ENCODE data around the gene KLC4.

DNA sequence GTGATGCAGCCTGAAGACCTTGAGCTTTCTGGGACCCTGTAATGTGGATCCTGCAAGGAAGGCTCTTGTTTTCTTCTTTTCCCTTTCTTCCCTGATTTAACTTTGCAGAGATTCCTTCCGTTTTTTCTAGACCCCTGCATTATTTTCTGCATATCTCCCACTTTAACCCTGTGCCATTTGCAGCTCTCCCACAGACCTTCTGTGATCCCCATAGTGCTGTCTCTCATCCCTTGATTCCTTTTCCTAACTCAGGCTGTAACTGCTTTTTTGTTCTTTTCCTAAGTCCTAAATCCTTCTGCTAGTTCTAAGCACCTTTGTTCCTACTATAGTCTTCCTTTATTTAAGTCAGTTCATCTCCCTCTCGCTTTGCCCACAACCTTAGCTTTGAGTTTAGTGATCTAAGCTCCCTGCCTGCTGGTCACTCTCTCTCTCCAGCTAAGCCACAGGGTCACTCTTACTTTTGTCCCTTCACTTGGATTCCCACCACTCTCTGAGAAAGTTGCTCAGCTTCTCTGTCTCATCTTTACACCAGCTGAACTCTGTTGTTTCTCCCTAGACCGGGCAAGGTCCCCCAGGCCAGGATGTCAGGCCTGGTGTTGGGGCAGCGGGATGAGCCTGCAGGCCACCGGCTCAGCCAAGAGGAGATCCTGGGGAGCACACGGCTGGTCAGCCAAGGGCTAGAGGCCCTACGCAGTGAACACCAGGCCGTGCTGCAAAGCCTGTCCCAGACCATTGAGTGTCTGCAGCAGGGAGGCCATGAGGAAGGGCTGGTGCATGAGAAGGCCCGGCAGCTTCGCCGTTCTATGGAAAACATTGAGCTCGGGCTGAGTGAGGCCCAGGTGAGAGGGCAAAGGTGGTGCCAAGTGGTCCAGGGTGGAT is 1.6 kb downstream of the KLC4 start:
- TF ChIP-seq, protein P1, sequence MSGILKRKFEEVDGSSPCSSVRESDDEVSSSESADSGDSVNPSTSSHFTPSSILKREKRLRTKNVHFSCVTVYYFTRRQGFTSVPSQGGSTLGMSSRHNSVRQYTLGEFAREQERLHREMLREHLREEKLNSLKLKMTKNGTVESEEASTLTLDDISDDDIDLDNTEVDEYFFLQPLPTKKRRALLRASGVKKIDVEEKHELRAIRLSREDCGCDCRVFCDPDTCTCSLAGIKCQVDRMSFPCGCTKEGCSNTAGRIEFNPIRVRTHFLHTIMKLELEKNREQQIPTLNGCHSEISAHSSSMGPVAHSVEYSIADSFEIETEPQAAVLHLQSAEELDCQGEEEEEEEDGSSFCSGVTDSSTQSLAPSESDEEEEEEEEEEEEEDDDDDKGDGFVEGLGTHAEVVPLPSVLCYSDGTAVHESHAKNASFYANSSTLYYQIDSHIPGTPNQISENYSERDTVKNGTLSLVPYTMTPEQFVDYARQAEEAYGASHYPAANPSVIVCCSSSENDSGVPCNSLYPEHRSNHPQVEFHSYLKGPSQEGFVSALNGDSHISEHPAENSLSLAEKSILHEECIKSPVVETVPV (CRISPR knock-in tag; IDR thresholded peaks at IDR 0.05): no peak
- no peak for TF ChIP-seq ZFP30 (CRISPR knock-in tag; IDR thresholded peaks at IDR 0.05)
- TF ChIP-seq, protein P2, sequence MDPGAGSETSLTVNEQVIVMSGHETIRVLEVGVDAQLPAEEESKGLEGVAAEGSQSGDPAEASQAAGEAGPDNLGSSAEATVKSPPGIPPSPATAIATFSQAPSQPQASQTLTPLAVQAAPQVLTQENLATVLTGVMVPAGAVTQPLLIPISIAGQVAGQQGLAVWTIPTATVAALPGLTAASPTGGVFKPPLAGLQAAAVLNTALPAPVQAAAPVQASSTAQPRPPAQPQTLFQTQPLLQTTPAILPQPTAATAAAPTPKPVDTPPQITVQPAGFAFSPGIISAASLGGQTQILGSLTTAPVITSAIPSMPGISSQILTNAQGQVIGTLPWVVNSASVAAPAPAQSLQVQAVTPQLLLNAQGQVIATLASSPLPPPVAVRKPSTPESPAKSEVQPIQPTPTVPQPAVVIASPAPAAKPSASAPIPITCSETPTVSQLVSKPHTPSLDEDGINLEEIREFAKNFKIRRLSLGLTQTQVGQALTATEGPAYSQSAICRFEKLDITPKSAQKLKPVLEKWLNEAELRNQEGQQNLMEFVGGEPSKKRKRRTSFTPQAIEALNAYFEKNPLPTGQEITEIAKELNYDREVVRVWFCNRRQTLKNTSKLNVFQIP (CRISPR knock-in tag; IDR thresholded peaks at IDR 0.05; ENCODE audit: borderline replicate concordance, low read depth): no peak
- TF ChIP-seq, protein P3, sequence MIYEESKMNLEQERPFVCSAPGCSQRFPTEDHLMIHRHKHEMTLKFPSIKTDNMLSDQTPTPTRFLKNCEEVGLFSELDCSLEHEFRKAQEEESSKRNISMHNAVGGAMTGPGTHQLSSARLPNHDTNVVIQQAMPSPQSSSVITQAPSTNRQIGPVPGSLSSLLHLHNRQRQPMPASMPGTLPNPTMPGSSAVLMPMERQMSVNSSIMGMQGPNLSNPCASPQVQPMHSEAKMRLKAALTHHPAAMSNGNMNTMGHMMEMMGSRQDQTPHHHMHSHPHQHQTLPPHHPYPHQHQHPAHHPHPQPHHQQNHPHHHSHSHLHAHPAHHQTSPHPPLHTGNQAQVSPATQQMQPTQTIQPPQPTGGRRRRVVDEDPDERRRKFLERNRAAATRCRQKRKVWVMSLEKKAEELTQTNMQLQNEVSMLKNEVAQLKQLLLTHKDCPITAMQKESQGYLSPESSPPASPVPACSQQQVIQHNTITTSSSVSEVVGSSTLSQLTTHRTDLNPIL (CRISPR knock-in tag; IDR thresholded peaks at IDR 0.05; ENCODE audit: low read depth): no peak
- no peak for TF ChIP-seq PPARA (CRISPR knock-in tag; IDR thresholded peaks at IDR 0.05; ENCODE audit: borderline replicate concordance)
- TF ChIP-seq ZFP3 (CRISPR knock-in tag; IDR thresholded peaks at IDR 0.05): no peak
- TF ChIP-seq BACH2 (CRISPR knock-in tag; IDR thresholded peaks at IDR 0.05; ENCODE audit: borderline replicate concordance): no peak
